ENCODE measurements around the gene ARSK. TPM values are rescaled to one million over a fixed set of nuclear protein-coding genes. Genes with fewer than 3 reads are reported as not detected.

The ARSK gene
- total and polyA plus RNA-seq, 2 of the 13 experiments (the other 11 are each of a cell fraction or from before 2014, with no cell fraction given): 7.9 TPM

GRCh38 chr5:95646569-95647431, 91.9 kb downstream of the ARSK start, which contains the start of gene RFESD (continued):
- no peak; the same call in 1 of the 2 replicates for TF ChIP-seq ZFP90 (CRISPR knock-in tag; IDR thresholded peaks at IDR 0.05; ENCODE audit: borderline replicate concordance)
- TF ChIP-seq STAT5B (CRISPR knock-in tag; IDR thresholded peaks at IDR 0.05): no peak
- TF ChIP-seq FUBP1 (CRISPR knock-in tag; IDR thresholded peaks at IDR 0.05; ENCODE audit: borderline replicate concordance): no peak
- TF ChIP-seq REXO4 (CRISPR knock-in tag; IDR thresholded peaks at IDR 0.05; ENCODE audit: borderline replicate concordance): 0 out of 2 replicates have a peak, but pooled peaks have one; percentile 38
- TF ChIP-seq PRMT3 (CRISPR knock-in tag; IDR thresholded peaks at IDR 0.05; ENCODE audit: borderline replicate concordance, low read depth): peak; percentile 74
- TF ChIP-seq THAP7 (CRISPR knock-in tag; IDR thresholded peaks at IDR 0.05): no peak
- TF ChIP-seq FOXA3 (CRISPR knock-in tag; IDR thresholded peaks at IDR 0.05): peak; percentile 74; the same call in 1 of the 2 replicates
- no peak for TF ChIP-seq JUND (CRISPR knock-in tag; IDR thresholded peaks at IDR 0.05)
- TF ChIP-seq ZNF781 (CRISPR knock-in tag; IDR thresholded peaks at IDR 0.05; ENCODE audit: borderline replicate concordance, not compliant biosample characterization): peak; percentile 73
- TF ChIP-seq ZNF569 (CRISPR knock-in tag; IDR thresholded peaks at IDR 0.05; ENCODE audit: borderline replicate concordance): 0 out of 2 replicates have a peak, but pooled peaks have one; percentile 50
- no peak for TF ChIP-seq SMC3 (IDR thresholded peaks at IDR 0.05; ENCODE audit: low read length)
- no peak for TF ChIP-seq ATF3 (CRISPR knock-in tag; IDR thresholded peaks at IDR 0.05)
- TF ChIP-seq KLF13 (CRISPR knock-in tag; IDR thresholded peaks at IDR 0.05): no peak
- peak; percentile 43 for TF ChIP-seq AGO2 (optimal IDR thresholded peaks at IDR 0.05; ENCODE audit: low read depth, low read length)
- TF ChIP-seq ZNF512 (CRISPR knock-in tag; IDR thresholded peaks at IDR 0.05): no peak
- TF ChIP-seq NR2F1 (CRISPR knock-in tag; IDR thresholded peaks at IDR 0.05): no peak
- no peak for TF ChIP-seq ZNF207 (IDR thresholded peaks at IDR 0.05; ENCODE audit: borderline replicate concordance)
- TF ChIP-seq THAP8 (CRISPR knock-in tag; IDR thresholded peaks at IDR 0.05; ENCODE audit: borderline replicate concordance): no peak
- TF ChIP-seq WIZ (CRISPR knock-in tag; IDR thresholded peaks at IDR 0.05): no peak
- TF ChIP-seq ZNF350 (CRISPR knock-in tag; IDR thresholded peaks at IDR 0.05; ENCODE audit: borderline replicate concordance, low read depth): peak; percentile 87; the same call in 1 of the 2 replicates
- TF ChIP-seq HIVEP1 (CRISPR knock-in tag; IDR thresholded peaks at IDR 0.05): no peak

Data from HepG2 (cell line).